OCI-LY3 (cell line): ENCODE results near the gene TTL.
"Not testable (repeated sequence)": the region's sequence is repeated elsewhere in the genome, so short reads cannot be mapped to it uniquely, and the experiment has no call there.

ENCODE experiments used
- EZH2phosphoT487 ChIP-seq: fragments of 200-600 bp; shearing (Covaris generic); IDR thresholded peaks from 2 replicates; pipeline ENCODE4 v1.6.1; 2018; ENCODE audit warnings: antibody characterized with exemption, mixed run types, low read depth
- TF ChIP-seq, protein P1 (sequence below): fragments of 200-600, 300-600 bp; sonication (generic); IDR thresholded peaks from 2 replicates; pipeline ENCODE4 v1.5.1; 2014; ENCODE audit warnings: antibody characterized with exemption, low read length, low read depth

- TF ChIP-seq, protein P1, sequence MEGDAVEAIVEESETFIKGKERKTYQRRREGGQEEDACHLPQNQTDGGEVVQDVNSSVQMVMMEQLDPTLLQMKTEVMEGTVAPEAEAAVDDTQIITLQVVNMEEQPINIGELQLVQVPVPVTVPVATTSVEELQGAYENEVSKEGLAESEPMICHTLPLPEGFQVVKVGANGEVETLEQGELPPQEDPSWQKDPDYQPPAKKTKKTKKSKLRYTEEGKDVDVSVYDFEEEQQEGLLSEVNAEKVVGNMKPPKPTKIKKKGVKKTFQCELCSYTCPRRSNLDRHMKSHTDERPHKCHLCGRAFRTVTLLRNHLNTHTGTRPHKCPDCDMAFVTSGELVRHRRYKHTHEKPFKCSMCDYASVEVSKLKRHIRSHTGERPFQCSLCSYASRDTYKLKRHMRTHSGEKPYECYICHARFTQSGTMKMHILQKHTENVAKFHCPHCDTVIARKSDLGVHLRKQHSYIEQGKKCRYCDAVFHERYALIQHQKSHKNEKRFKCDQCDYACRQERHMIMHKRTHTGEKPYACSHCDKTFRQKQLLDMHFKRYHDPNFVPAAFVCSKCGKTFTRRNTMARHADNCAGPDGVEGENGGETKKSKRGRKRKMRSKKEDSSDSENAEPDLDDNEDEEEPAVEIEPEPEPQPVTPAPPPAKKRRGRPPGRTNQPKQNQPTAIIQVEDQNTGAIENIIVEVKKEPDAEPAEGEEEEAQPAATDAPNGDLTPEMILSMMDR = not testable (repeated sequence)
- not testable (repeated sequence) for TF ChIP-seq EZH2phosphoT487
Observed at GRCh38 chr2:112433480-112433879, 48.5 kb upstream of the TTL start, which contains the start of gene RGPD8.
